Ramos (cell line): ENCODE measurements around the gene OR4C46.
"Not testable (repeated sequence)": the region's sequence is repeated elsewhere in the genome, so short reads cannot be mapped to it uniquely, and the experiment has no call there.

Experiments used
- in situ Hi-C: fragments of 300-500 bp; cut with MboI; formaldehyde crosslinking; loops from one replicate; pipeline ENCODE4 v1.14.3; 2022; ENCODE audit warnings: low sequenced_read_pairs; ENCODE audit not compliant: unreplicated experiment

The OR4C46 gene

GRCh38 chr11:54603898-54604297 is at the start of gene OR4C46:
TSS of gene OR4C46 (minus strand) at chr11:54603998. CDS start at chr11:54603998, 0 bp downstream.
- in situ Hi-C loops: no loop called here

- in situ Hi-C loops: not testable (repeated sequence)
Measured at GRCh38 chr11:54645606-54646005, 41.8 kb upstream of the OR4C46 start.

GRCh38 chr11:54561439-54561838 is 42.4 kb downstream of the OR4C46 start:
- in situ Hi-C loops: not testable (repeated sequence)

GRCh38 chr11:54558919-54559318 is 44.9 kb downstream of the OR4C46 start:
- in situ Hi-C loops: no loop called here

- in situ Hi-C loops: no loop called here
Measured at GRCh38 chr11:54558407-54558806, 45.4 kb downstream of the OR4C46 start.
